ENCODE measurements around the gene RNF220. TPM values are rescaled to one million over a fixed set of nuclear protein-coding genes. Genes with fewer than 3 reads are reported as not detected.
A peak's percentile ranks its signal among the peaks of the same experiment; 100 is the strongest.

Gene RNF220
- total RNA-seq, 2 donors from 2014 or later: 85.4 to 124 TPM

DNA sequence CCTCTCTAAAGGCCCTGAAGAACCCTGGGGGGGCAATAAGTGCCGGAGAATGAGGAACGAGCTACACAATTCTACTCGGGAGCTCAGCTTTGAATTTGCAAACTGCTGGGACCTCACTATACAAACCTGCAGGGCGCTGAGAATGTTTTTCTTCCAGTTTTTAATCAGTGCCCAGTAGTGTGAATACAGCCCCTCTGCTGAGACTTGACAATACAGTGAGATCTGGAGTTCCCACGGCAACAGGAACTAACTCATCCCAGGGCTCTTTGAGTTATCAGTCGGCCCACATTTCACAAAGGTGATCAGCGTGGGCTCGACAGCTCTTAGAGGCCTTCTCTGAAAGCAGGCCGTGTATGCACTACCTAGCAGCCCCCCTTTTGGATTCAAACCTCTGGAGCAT, 227.5 kb downstream of the RNF220 start:
- DNase-seq: no peak
- H3K27ac ChIP-seq: peak overlapping the region in 3 of 4 donors; percentile 90 to 93 (median 93)

DNA sequence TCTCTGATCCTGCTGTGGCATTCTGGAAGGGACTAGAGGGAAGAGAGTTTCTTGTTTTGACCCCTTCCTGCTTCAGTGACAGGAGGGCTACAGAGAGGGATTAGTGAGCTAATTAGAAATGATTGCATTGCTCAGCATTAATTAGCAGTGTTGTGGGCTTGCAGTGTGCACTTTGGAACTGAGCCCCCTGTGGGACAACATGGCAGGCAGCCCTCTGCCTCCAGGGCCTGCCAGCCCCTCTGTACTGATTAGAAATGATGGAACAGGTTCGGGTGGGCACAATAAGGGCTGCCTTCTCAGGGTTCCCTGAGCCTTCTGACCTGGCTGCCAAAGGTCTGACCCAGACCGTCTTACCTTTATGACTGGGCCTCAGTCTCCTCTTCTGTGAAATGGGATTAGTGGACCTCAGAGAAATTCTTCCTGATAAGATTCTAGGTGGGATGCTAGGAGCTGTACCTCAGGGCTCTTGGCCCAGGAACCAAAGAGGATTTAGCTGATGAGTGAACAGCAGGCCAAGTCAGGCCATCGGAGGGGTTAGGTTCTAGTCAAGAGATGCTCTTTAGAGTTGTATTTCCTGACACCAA, 229.6 kb downstream of the RNF220 start:
- peaks cover 7 to 18% of the 10 kb centered on the region in 2 donors for H3K36me3 ChIP-seq (replicated peaks in 1 of 2; ENCODE audit: insufficient read depth in 1 of 2, low read depth in 2 of 2)
- DNase-seq (no peak), ATAC-seq (no peak)
- TF ChIP-seq POLR2A (IDR thresholded peaks at IDR 0.05): no peak
- TF ChIP-seq, protein P1, sequence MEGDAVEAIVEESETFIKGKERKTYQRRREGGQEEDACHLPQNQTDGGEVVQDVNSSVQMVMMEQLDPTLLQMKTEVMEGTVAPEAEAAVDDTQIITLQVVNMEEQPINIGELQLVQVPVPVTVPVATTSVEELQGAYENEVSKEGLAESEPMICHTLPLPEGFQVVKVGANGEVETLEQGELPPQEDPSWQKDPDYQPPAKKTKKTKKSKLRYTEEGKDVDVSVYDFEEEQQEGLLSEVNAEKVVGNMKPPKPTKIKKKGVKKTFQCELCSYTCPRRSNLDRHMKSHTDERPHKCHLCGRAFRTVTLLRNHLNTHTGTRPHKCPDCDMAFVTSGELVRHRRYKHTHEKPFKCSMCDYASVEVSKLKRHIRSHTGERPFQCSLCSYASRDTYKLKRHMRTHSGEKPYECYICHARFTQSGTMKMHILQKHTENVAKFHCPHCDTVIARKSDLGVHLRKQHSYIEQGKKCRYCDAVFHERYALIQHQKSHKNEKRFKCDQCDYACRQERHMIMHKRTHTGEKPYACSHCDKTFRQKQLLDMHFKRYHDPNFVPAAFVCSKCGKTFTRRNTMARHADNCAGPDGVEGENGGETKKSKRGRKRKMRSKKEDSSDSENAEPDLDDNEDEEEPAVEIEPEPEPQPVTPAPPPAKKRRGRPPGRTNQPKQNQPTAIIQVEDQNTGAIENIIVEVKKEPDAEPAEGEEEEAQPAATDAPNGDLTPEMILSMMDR (IDR thresholded peaks at IDR 0.05): no peak
- H3K9me3 ChIP-seq: no peaks in the 10 kb centered on the region
- H3K4me3 ChIP-seq: no peak overlapping the region
- H3K4me1 ChIP-seq: peaks cover 33% of the 10 kb centered on the region
- intact Hi-C loops (cut with DNase I): no loop called here
- no peak overlapping the region for H3K27ac ChIP-seq
- H3K27me3 ChIP-seq: no peaks in the 10 kb centered on the region
- 91 to 94% methylated on average over 3 of the region's 3 CpGs for WGBS, 2 donors

More for the DNA sequence above, 227.5 kb downstream of the RNF220 start:
- Histone ChIP-seq H3K4me3 (peak overlapping the region; percentile 47 to 73), H3K4me1 (peaks cover 33% of the 10 kb centered on the region), H3K9me3 (no peaks in the 10 kb centered on the region), H3K36me3 (replicated peaks in 1 of 2; ENCODE audit: insufficient read depth in 1 of 2, low read depth in 2 of 2) (peaks cover 7 to 14% of the 10 kb centered on the region in 2 donors), H3K27me3 (no peaks in the 10 kb centered on the region)
- intact Hi-C loops (cut with DNase I): no loop called here
- WGBS, 2 donors: 4 to 7% methylated on average over 7 to 9 of the region's 9 CpGs
- TF ChIP-seq, protein P1 (IDR thresholded peaks at IDR 0.05): no peak
- TF ChIP-seq POLR2A (IDR thresholded peaks at IDR 0.05): no peak
- no peak for ATAC-seq

DNA sequence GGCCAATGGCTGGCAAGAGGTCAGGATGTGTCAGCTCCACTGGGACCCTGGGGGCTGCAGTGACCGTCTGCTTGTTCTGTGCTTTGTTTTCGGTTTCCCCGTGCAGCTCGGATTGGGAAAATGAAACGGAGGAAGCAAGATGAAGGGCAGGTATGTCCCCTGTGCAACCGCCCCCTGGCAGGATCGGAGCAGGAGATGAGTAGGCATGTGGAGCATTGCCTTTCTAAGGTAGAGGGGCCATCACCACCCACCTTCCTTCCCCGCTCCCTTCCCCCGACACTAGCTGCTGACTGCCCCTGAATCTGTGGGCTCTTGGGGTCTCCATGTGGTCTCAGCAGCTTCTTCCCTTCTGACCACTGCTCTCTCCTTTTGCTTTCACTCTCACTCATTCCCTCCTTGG, 230.4 kb downstream of the RNF220 start:
- DNase-seq (no peak), ATAC-seq (no peak)
- no peak overlapping the region for H3K27ac ChIP-seq
- WGBS, 2 donors: 88 to 91% methylated on average over 9 of the region's 9 CpGs
- peaks cover 33% of the 10 kb centered on the region for H3K4me1 ChIP-seq
- TF ChIP-seq, protein P1 (IDR thresholded peaks at IDR 0.05): no peak
- TF ChIP-seq POLR2A (IDR thresholded peaks at IDR 0.05): no peak
- H3K4me3 ChIP-seq: no peak overlapping the region
- intact Hi-C loops (cut with DNase I): no loop called here
- no peaks in the 10 kb centered on the region for H3K27me3 ChIP-seq
- no peaks in the 10 kb centered on the region for H3K9me3 ChIP-seq
- H3K36me3 ChIP-seq (replicated peaks in 1 of 2; ENCODE audit: insufficient read depth in 1 of 2, low read depth in 2 of 2): peaks cover 7 to 20% of the 10 kb centered on the region in 2 donors

DNA sequence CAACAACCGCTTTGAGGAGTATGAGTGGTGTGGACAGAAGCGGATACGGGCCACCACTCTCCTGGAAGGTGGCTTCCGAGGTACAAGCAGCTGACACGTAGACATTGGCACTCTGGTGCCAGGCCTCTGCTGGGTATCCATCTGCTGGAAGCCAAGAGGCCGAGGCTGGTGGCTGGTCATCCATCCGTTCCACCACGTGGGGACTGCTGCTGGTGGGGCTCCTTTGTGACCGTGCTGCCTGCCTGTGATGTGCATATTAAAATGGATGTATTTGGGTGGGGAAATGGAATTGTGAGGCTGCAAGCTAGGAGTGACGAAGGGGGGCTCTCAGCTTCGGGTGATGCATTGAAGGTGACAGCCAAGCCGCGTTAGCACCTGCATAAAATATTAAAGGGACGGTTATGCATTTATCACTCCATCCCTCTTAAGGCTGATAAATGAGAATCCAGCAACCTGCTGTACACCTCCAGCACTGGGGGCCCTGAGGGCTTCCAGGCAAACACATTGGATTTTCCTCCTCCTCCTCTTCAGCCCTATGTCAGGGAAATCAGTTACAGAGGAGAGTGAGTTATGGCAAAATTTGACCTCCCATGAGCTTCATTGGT, 231.1 kb downstream of the RNF220 start:
- H3K4me1 ChIP-seq: peaks cover 28% of the 10 kb centered on the region
- intact Hi-C loops (cut with DNase I): no loop called here
- ATAC-seq (no peak), DNase-seq (no peak)
- WGBS, 2 donors: 82 to 84% methylated on average over 13 to 14 of the region's 14 CpGs
- peaks cover 7 to 22% of the 10 kb centered on the region in 2 donors for H3K36me3 ChIP-seq (replicated peaks in 1 of 2; ENCODE audit: insufficient read depth in 1 of 2, low read depth in 2 of 2)
- H3K9me3 ChIP-seq: no peaks in the 10 kb centered on the region
- no peak overlapping the region for H3K4me3 ChIP-seq
- TF ChIP-seq POLR2A (IDR thresholded peaks at IDR 0.05): no peak
- TF ChIP-seq, protein P1 (IDR thresholded peaks at IDR 0.05): no peak
- H3K27me3 ChIP-seq: no peaks in the 10 kb centered on the region
- H3K27ac ChIP-seq: no peak overlapping the region

Measured in body of pancreas (tissue), 4 donors.